Stimulated activated memory B cell treated with anti-CD40 and anti-IgM and Interleukin-4, amounts not matched to agents 10 μg/mL and 1 μg/mL and 100 μg/mL, for 72 hours (primary cell): ENCODE measurements around the gene MAPK10.

Source experiments
- ATAC-seq: fragments of 150-1000 bp; cut with Tn5 transposase; 2 replicates; pipeline ENCODE4 v1.10.0; 2021
- H3K27ac Mint-ChIP-seq: one replicate; pipeline ENCODE4 v1.8.0; 2022; ENCODE audit warnings: mild to moderate bottlenecking, mixed read lengths
- H3K27me3 Mint-ChIP-seq: one replicate; pipeline ENCODE4 v1.8.0; 2022; ENCODE audit warnings: mixed read lengths
- H3K36me3 Mint-ChIP-seq: one replicate; pipeline ENCODE4 v1.8.0; 2022; ENCODE audit warnings: mixed read lengths
- H3K4me1 Mint-ChIP-seq: one replicate; pipeline ENCODE4 v1.8.0; 2022; ENCODE audit warnings: mixed read lengths
- H3K4me3 Mint-ChIP-seq: one replicate; pipeline ENCODE4 v1.8.0; 2022; ENCODE audit warnings: mild to moderate bottlenecking, moderate library complexity, mixed read lengths
- H3K9me3 Mint-ChIP-seq: one replicate; pipeline ENCODE4 v1.8.0; 2022; ENCODE audit warnings: mixed read lengths

Gene MAPK10

GRCh38 chr4:86359944-86360478 is at the start of gene MAPK10:
TSS of gene MAPK10 (minus strand) at chr4:86360053.
- Mint-ChIP-seq H3K4me1 (peaks cover 18% of the 10 kb centered on the region), H3K36me3 (no peaks in the 10 kb centered on the region), H3K27ac (peak within 1 kb of the TSS; percentile 17), H3K9me3 (no peaks in the 10 kb centered on the region), H3K27me3 (no peaks in the 10 kb centered on the region), H3K4me3 (peak within 1 kb of the TSS; percentile 65)
- ATAC-seq = peak; percentile 98

- Mint-ChIP-seq H3K27me3 (peaks cover 8% of the 10 kb centered on the region), H3K4me1 (no peaks in the 10 kb centered on the region), H3K4me3 (no peak overlapping the region), H3K9me3 (peaks cover 2% of the 10 kb centered on the region), H3K27ac (no peak overlapping the region), H3K36me3 (no peaks in the 10 kb centered on the region)
- no peak for ATAC-seq
These were observed 43.7 kb upstream of the MAPK10 start for GRCh38 chr4:86403575-86403974.

- Mint-ChIP-seq H3K27me3 (peaks cover 8% of the 10 kb centered on the region), H3K9me3 (no peaks in the 10 kb centered on the region), H3K36me3 (no peaks in the 10 kb centered on the region), H3K27ac (no peak overlapping the region), H3K4me1 (peaks cover 7% of the 10 kb centered on the region), H3K4me3 (no peak overlapping the region)
- no peak for ATAC-seq
These were observed 42.0 kb upstream of the MAPK10 start for GRCh38 chr4:86401826-86402225.

GRCh38 chr4:86400216-86400615 is 40.4 kb upstream of the MAPK10 start:
- Mint-ChIP-seq H3K27ac (no peak overlapping the region), H3K9me3 (no peaks in the 10 kb centered on the region), H3K4me1 (peaks cover 7% of the 10 kb centered on the region), H3K4me3 (no peak overlapping the region), H3K36me3 (no peaks in the 10 kb centered on the region), H3K27me3 (peaks cover 8% of the 10 kb centered on the region)
- ATAC-seq = no peak

GRCh38 chr4:86398187-86398586 is 38.3 kb upstream of the MAPK10 start:
- Mint-ChIP-seq H3K4me1 (peaks cover 7% of the 10 kb centered on the region), H3K9me3 (no peaks in the 10 kb centered on the region), H3K27ac (no peak overlapping the region), H3K27me3 (peaks cover 8% of the 10 kb centered on the region), H3K4me3 (no peak overlapping the region), H3K36me3 (no peaks in the 10 kb centered on the region)
- ATAC-seq = no peak

- Mint-ChIP-seq H3K27ac (no peak overlapping the region), H3K36me3 (no peaks in the 10 kb centered on the region)
- no peak for ATAC-seq
These were observed 33.9 kb upstream of the MAPK10 start for GRCh38 chr4:86393749-86394148.

GRCh38 chr4:86389664-86390063 is 29.8 kb upstream of the MAPK10 start:
- H3K9me3 Mint-ChIP-seq = no peaks in the 10 kb centered on the region
- no peak overlapping the region for H3K4me3 Mint-ChIP-seq
- no peak for ATAC-seq
- no peak overlapping the region for H3K27ac Mint-ChIP-seq
- peaks cover 5% of the 10 kb centered on the region for H3K4me1 Mint-ChIP-seq
- no peaks in the 10 kb centered on the region for H3K27me3 Mint-ChIP-seq
- no peaks in the 10 kb centered on the region for H3K36me3 Mint-ChIP-seq

More at GRCh38 chr4:86393749-86394148, 33.9 kb upstream of the MAPK10 start:
- Mint-ChIP-seq H3K4me1 (peaks cover 7% of the 10 kb centered on the region), H3K9me3 (no peaks in the 10 kb centered on the region), H3K4me3 (no peak overlapping the region), H3K27me3 (no peaks in the 10 kb centered on the region)

- no peaks in the 10 kb centered on the region for H3K36me3 Mint-ChIP-seq
- peaks cover 5% of the 10 kb centered on the region for H3K4me1 Mint-ChIP-seq
- H3K9me3 Mint-ChIP-seq = no peaks in the 10 kb centered on the region
- no peak for ATAC-seq
- H3K27ac Mint-ChIP-seq = no peak overlapping the region
- H3K27me3 Mint-ChIP-seq = no peaks in the 10 kb centered on the region
- H3K4me3 Mint-ChIP-seq = no peak overlapping the region
These were observed 28.4 kb upstream of the MAPK10 start for GRCh38 chr4:86388252-86388651.

GRCh38 chr4:86386817-86387415 is 27.1 kb upstream of the MAPK10 start:
- H3K27ac Mint-ChIP-seq = no peak overlapping the region
- ATAC-seq = no peak
- H3K9me3 Mint-ChIP-seq = no peaks in the 10 kb centered on the region
- no peaks in the 10 kb centered on the region for H3K36me3 Mint-ChIP-seq
- no peaks in the 10 kb centered on the region for H3K27me3 Mint-ChIP-seq
- H3K4me1 Mint-ChIP-seq = peaks cover 5% of the 10 kb centered on the region
- no peak overlapping the region for H3K4me3 Mint-ChIP-seq

GRCh38 chr4:86386201-86386600 is 26.3 kb upstream of the MAPK10 start:
- H3K9me3 Mint-ChIP-seq = no peaks in the 10 kb centered on the region
- H3K4me3 Mint-ChIP-seq = no peak overlapping the region
- no peaks in the 10 kb centered on the region for H3K36me3 Mint-ChIP-seq
- no peak for ATAC-seq
- H3K4me1 Mint-ChIP-seq = peaks cover 5% of the 10 kb centered on the region
- no peaks in the 10 kb centered on the region for H3K27me3 Mint-ChIP-seq
- H3K27ac Mint-ChIP-seq = no peak overlapping the region

GRCh38 chr4:86381431-86381830 is 21.6 kb upstream of the MAPK10 start:
- Mint-ChIP-seq H3K4me1 (no peaks in the 10 kb centered on the region), H3K36me3 (no peaks in the 10 kb centered on the region), H3K4me3 (no peak overlapping the region), H3K9me3 (no peaks in the 10 kb centered on the region), H3K27ac (no peak overlapping the region), H3K27me3 (no peaks in the 10 kb centered on the region)
- ATAC-seq = no peak

- Mint-ChIP-seq H3K27me3 (no peaks in the 10 kb centered on the region), H3K36me3 (no peaks in the 10 kb centered on the region), H3K4me1 (no peaks in the 10 kb centered on the region), H3K9me3 (no peaks in the 10 kb centered on the region), H3K27ac (no peak overlapping the region), H3K4me3 (no peak overlapping the region)
- ATAC-seq = no peak
These were observed 20.4 kb upstream of the MAPK10 start for GRCh38 chr4:86380181-86380724.

GRCh38 chr4:86376850-86377249 is 17.0 kb upstream of the MAPK10 start:
- Mint-ChIP-seq H3K4me3 (no peak overlapping the region), H3K4me1 (no peaks in the 10 kb centered on the region), H3K27ac (no peak overlapping the region), H3K36me3 (peaks cover 6% of the 10 kb centered on the region), H3K27me3 (peaks cover 6% of the 10 kb centered on the region), H3K9me3 (peaks cover 15% of the 10 kb centered on the region)
- ATAC-seq = no peak

GRCh38 chr4:86368433-86368832 is 8.6 kb upstream of the MAPK10 start:
- H3K27me3 Mint-ChIP-seq = peaks cover 10% of the 10 kb centered on the region
- no peaks in the 10 kb centered on the region for H3K4me1 Mint-ChIP-seq
- peaks cover 6% of the 10 kb centered on the region for H3K36me3 Mint-ChIP-seq
- H3K9me3 Mint-ChIP-seq = peaks cover 15% of the 10 kb centered on the region
- no peak overlapping the region for H3K27ac Mint-ChIP-seq
- no peak for ATAC-seq
- H3K4me3 Mint-ChIP-seq = no peak overlapping the region

GRCh38 chr4:86367577-86367976 is 7.7 kb upstream of the MAPK10 start:
- no peak overlapping the region for H3K4me3 Mint-ChIP-seq
- no peak overlapping the region for H3K27ac Mint-ChIP-seq
- peaks cover 5% of the 10 kb centered on the region for H3K36me3 Mint-ChIP-seq
- no peak for ATAC-seq
- H3K9me3 Mint-ChIP-seq = peaks cover 9% of the 10 kb centered on the region
- H3K27me3 Mint-ChIP-seq = peaks cover 10% of the 10 kb centered on the region
- no peaks in the 10 kb centered on the region for H3K4me1 Mint-ChIP-seq

GRCh38 chr4:86366920-86367319 is 7.1 kb upstream of the MAPK10 start:
- Mint-ChIP-seq H3K4me3 (no peak overlapping the region), H3K27ac (no peak overlapping the region)

More at GRCh38 chr4:86366920-86367319, 7.1 kb upstream of the MAPK10 start:
- Mint-ChIP-seq H3K27me3 (peaks cover 5% of the 10 kb centered on the region), H3K4me1 (no peaks in the 10 kb centered on the region), H3K9me3 (peaks cover 4% of the 10 kb centered on the region), H3K36me3 (no peaks in the 10 kb centered on the region)
- no peak for ATAC-seq
